ENCODE data around the gene NEDD4L.

- no peak for TF ChIP-seq ZBTB33 (IDR thresholded peaks at IDR 0.05)
- no peak for TF ChIP-seq ZBTB40 (IDR thresholded peaks at IDR 0.05; ENCODE audit: borderline replicate concordance)
- no peak for TF ChIP-seq YY1 (IDR thresholded peaks at IDR 0.05; ENCODE audit: low read depth, low read length)
- TF ChIP-seq CTCF (IDR thresholded peaks at IDR 0.05 in 2 of 3, conservative IDR thresholded peaks at IDR 0.05 in 1 of 3; ENCODE audit: control insufficient read depth in 2 of 3, extremely low read depth in 1 of 3, insufficient read depth in 1 of 3, low read depth in 3 of 3, low read length in 3 of 3), result no peak
- TF ChIP-seq SMC3 (IDR thresholded peaks at IDR 0.05; ENCODE audit: borderline replicate concordance, low read length), result no peak
- no peak for TF ChIP-seq REST (IDR thresholded peaks at IDR 0.05; ENCODE audit: low read depth, low read length)
These were observed 164.3 kb downstream of the NEDD4L start for GRCh38 chr18:58208207-58208932.
